ENCODE measurements around the gene HACD3.

Gene HACD3

DNA sequence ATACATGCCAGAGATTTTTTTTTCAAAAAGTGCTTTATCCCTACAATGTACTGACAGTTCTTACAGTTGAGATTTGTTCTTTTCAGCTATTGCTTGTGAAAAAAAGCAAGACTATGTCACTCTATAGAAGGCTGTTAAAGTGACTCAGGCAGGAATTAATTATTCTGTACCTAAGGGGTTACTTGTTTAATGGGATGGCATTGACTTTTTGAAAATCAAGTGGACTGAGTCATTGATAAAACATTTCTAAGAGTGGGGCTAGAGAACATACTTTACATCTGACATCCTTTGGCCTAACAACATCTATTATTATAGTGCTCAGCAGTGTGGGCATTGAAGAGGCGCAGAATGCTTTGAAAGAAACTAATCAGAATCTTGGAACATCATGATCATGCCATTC is 46.4 kb downstream of the HACD3 start:
- TF ChIP-seq EP300 (IDR thresholded peaks at IDR 0.05; ENCODE audit: borderline replicate concordance) (no peak), ZBTB7A (IDR thresholded peaks at IDR 0.05; ENCODE audit: low read depth) (no peak), TCF12 (IDR thresholded peaks at IDR 0.05; ENCODE audit: low read depth) (no peak), CREB1 (IDR thresholded peaks at IDR 0.05; ENCODE audit: low read depth) (no peak), EGR1 (IDR thresholded peaks at IDR 0.05) (no peak), TAF1 (IDR thresholded peaks at IDR 0.05; ENCODE audit: low read depth) (no peak), CEBPB (IDR thresholded peaks at IDR 0.05) (no peak), RAD21 (IDR thresholded peaks at IDR 0.05; ENCODE audit: low read depth) (no peak)
- TF ChIP-seq, protein P1, sequence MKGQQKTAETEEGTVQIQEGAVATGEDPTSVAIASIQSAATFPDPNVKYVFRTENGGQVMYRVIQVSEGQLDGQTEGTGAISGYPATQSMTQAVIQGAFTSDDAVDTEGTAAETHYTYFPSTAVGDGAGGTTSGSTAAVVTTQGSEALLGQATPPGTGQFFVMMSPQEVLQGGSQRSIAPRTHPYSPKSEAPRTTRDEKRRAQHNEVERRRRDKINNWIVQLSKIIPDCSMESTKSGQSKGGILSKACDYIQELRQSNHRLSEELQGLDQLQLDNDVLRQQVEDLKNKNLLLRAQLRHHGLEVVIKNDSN (IDR thresholded peaks at IDR 0.05), result no peak
- TF ChIP-seq, protein P2, sequence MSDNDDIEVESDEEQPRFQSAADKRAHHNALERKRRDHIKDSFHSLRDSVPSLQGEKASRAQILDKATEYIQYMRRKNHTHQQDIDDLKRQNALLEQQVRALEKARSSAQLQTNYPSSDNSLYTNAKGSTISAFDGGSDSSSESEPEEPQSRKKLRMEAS (IDR thresholded peaks at IDR 0.05), result no peak

DNA sequence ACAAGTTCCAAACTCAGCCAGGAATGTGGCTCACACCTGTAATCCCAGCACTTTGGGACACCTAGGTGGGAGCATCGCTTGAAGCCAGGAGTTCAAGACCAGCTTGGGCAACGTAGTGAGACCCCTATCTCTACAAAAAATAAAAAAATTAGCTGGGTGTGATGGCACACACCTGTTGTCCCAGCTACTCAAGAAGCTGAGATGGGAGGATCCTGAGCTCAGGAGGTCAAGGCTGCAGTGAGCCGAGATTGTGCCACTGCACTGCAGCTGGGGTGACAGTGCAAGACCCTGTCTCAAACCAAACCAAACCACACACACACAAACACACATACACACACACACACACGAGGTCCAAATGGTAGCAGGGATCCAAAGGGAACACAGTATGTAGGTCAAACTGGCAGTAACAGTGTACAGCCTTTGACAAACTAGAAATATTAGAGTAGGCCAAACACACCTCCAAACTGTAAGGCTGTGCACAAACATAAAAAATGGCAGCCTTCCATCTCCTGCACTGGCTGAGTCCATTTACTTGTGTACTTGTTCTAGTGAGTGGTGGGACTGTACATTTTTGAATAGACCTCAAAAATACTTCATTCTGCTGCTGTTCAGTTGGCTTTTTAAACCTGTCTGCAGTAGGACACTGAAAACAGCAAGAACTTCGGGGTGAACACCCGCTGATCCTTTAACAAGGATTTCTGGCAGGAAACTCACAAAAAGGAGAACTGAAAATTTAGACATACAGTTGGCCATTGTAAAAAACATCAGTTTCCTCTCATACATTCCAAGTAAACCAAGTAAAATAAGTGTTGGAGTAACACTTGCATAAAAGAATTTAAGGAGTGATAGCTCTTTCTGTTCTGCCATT is 47.1 kb downstream of the HACD3 start:
- TF ChIP-seq NFIC (IDR thresholded peaks at IDR 0.05) (no peak), EGR1 (IDR thresholded peaks at IDR 0.05) (no peak), TCF12 (IDR thresholded peaks at IDR 0.05; ENCODE audit: low read depth) (no peak), FOXM1 (IDR thresholded peaks at IDR 0.05; ENCODE audit: borderline replicate concordance, low read depth) (no peak), YY1 (IDR thresholded peaks at IDR 0.05; ENCODE audit: low read depth) (no peak), RAD21 (IDR thresholded peaks at IDR 0.05; ENCODE audit: low read depth) (no peak), EP300 (IDR thresholded peaks at IDR 0.05; ENCODE audit: borderline replicate concordance) (no peak), TAF1 (IDR thresholded peaks at IDR 0.05; ENCODE audit: low read depth) (no peak), TEAD4 (IDR thresholded peaks at IDR 0.05) (no peak), ZBTB7A (IDR thresholded peaks at IDR 0.05; ENCODE audit: low read depth) (no peak), CREB1 (IDR thresholded peaks at IDR 0.05; ENCODE audit: low read depth) (no peak), CEBPB (IDR thresholded peaks at IDR 0.05) (no peak)
- TF ChIP-seq, protein P3, sequence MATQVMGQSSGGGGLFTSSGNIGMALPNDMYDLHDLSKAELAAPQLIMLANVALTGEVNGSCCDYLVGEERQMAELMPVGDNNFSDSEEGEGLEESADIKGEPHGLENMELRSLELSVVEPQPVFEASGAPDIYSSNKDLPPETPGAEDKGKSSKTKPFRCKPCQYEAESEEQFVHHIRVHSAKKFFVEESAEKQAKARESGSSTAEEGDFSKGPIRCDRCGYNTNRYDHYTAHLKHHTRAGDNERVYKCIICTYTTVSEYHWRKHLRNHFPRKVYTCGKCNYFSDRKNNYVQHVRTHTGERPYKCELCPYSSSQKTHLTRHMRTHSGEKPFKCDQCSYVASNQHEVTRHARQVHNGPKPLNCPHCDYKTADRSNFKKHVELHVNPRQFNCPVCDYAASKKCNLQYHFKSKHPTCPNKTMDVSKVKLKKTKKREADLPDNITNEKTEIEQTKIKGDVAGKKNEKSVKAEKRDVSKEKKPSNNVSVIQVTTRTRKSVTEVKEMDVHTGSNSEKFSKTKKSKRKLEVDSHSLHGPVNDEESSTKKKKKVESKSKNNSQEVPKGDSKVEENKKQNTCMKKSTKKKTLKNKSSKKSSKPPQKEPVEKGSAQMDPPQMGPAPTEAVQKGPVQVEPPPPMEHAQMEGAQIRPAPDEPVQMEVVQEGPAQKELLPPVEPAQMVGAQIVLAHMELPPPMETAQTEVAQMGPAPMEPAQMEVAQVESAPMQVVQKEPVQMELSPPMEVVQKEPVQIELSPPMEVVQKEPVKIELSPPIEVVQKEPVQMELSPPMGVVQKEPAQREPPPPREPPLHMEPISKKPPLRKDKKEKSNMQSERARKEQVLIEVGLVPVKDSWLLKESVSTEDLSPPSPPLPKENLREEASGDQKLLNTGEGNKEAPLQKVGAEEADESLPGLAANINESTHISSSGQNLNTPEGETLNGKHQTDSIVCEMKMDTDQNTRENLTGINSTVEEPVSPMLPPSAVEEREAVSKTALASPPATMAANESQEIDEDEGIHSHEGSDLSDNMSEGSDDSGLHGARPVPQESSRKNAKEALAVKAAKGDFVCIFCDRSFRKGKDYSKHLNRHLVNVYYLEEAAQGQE (IDR thresholded peaks at IDR 0.05; ENCODE audit: low read depth), result no peak
- TF ChIP-seq, protein P1 (IDR thresholded peaks at IDR 0.05), result no peak
- TF ChIP-seq, protein P2 (IDR thresholded peaks at IDR 0.05), result no peak

DNA sequence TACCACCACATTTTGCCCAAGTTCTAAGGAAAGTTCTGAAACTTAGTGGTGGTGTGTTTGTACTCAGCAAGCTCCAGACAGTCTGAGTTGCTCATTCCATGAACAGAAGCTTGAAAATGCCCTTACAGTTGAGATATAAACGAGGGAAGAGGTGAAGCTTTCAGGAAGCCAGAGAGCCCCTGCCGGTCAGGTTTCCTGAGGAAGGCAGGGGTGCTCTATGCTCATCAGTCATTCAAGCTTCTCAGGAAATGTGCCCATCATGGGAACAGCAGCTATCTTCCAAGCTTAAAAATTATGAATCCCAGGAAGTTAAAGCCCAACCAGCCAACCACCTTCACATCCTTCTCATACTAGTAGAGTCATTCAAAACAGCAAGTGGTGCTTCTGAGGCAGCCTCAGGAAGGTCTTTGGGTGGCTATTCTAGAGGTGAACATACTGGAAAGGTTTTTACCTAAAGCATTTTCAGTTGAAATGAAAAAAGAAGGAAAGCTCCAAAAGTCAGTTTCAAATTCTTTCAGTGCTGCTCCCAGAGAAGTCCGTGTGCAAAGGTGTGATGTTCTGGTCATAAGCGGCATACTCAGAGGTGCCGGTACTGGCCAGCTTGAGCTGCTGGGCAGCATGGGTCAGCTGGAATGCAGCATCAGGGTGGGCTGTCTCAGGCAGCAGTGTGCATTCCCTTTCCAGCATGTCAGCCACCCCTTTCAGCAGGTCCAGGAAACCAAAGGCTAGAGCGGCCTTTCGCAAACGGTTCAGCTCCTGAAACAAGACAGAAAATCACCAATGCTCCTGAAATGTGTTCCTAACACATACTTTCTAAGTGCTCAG is 48.9 kb downstream of the HACD3 start:
- TF ChIP-seq NFIC (IDR thresholded peaks at IDR 0.05) (no peak), EGR1 (IDR thresholded peaks at IDR 0.05) (no peak), TCF12 (IDR thresholded peaks at IDR 0.05; ENCODE audit: low read depth) (no peak), CEBPB (IDR thresholded peaks at IDR 0.05) (no peak), CREB1 (IDR thresholded peaks at IDR 0.05; ENCODE audit: low read depth) (no peak)
- TF ChIP-seq, protein P1 (IDR thresholded peaks at IDR 0.05), result no peak

DNA sequence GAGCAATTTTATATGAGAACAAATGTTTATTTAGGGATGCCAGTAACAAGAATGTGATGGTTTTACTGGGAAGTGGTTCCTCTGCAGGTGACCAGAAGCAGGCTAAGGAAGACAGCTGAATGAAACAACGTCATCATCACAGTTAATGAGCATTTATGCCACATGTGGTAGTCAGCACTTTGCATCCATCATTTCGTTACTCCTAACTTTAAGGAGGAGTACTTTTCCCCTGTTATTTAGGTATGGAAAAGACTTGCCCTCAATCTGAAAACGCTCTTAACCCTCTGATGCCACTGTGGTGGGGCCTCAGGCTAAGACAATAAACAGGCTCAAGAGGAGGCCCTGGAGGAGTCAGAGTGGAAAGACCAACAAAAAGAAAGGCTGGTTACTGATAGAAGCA is 49.5 kb downstream of the HACD3 start:
- no peak for TF ChIP-seq EGR1 (IDR thresholded peaks at IDR 0.05)
- TF ChIP-seq ZBTB7A (IDR thresholded peaks at IDR 0.05; ENCODE audit: low read depth), result no peak
- no peak for TF ChIP-seq FOXM1 (IDR thresholded peaks at IDR 0.05; ENCODE audit: borderline replicate concordance, low read depth)
- TF ChIP-seq TEAD4 (IDR thresholded peaks at IDR 0.05), result no peak
- TF ChIP-seq TAF1 (IDR thresholded peaks at IDR 0.05; ENCODE audit: low read depth), result no peak
- TF ChIP-seq TCF12 (IDR thresholded peaks at IDR 0.05; ENCODE audit: low read depth), result no peak
- TF ChIP-seq, protein P2 (IDR thresholded peaks at IDR 0.05), result no peak
- TF ChIP-seq CEBPB (IDR thresholded peaks at IDR 0.05), result no peak
- TF ChIP-seq, protein P3 (IDR thresholded peaks at IDR 0.05; ENCODE audit: low read depth), result no peak
- no peak for TF ChIP-seq RAD21 (IDR thresholded peaks at IDR 0.05; ENCODE audit: low read depth)
- TF ChIP-seq, protein P1 (IDR thresholded peaks at IDR 0.05), result no peak
- TF ChIP-seq YY1 (IDR thresholded peaks at IDR 0.05; ENCODE audit: low read depth), result no peak
- no peak for TF ChIP-seq NFIC (IDR thresholded peaks at IDR 0.05)
- no peak for TF ChIP-seq CREB1 (IDR thresholded peaks at IDR 0.05; ENCODE audit: low read depth)
- TF ChIP-seq EP300 (IDR thresholded peaks at IDR 0.05; ENCODE audit: borderline replicate concordance), result no peak
